RWPE2 (cell line): ENCODE data around the gene PKIB.

Source experiments
- ATAC-seq: fragments of 200-7000 bp; cut with Tn5 transposase; 3 replicates; pipeline ENCODE4 v1.9.1; 2021; ENCODE audit warnings: low read depth
- DNase-seq: peaks from one replicate; pipeline ENCODE4 v3.0.0-alpha.2; 2020; ENCODE audit warnings: low spot score
- H3K27ac ChIP-seq: fragments of 450-650 bp; 2 replicates; pipeline ENCODE4 v1.5.1; 2017; ENCODE audit warnings: mild to moderate bottlenecking; ENCODE audit not compliant: poor library complexity, severe bottlenecking
- H3K27me3 ChIP-seq: fragments of 250-450 bp; sonication (Bioruptor Pico); 2 replicates; pipeline ENCODE4 v1.5.1; 2021; ENCODE audit warnings: mild to moderate bottlenecking, moderate library complexity; ENCODE audit not compliant: insufficient read depth, poor library complexity, severe bottlenecking
- H3K36me3 ChIP-seq: fragments of 250-450 bp; sonication (Bioruptor Pico); 2 replicates; pipeline ENCODE4 v1.5.1; 2020; ENCODE audit warnings: low read depth, mild to moderate bottlenecking, moderate library complexity
- H3K4me1 ChIP-seq: fragments of 250-450 bp; sonication (Bioruptor Pico); 2 replicates; pipeline ENCODE4 v1.5.1; 2021; ENCODE audit warnings: mild to moderate bottlenecking, moderate library complexity; ENCODE audit not compliant: insufficient read depth, poor library complexity, severe bottlenecking
- H3K4me3 ChIP-seq: fragments of 250-450 bp; sonication (Bioruptor Pico); 2 replicates; pipeline ENCODE4 v1.5.1; 2021; ENCODE audit warnings: mild to moderate bottlenecking, moderate library complexity; ENCODE audit not compliant: severe bottlenecking
- H3K9me3 ChIP-seq: fragments of 250-450 bp; sonication (Bioruptor Pico); 2 replicates; pipeline ENCODE4 v1.5.1; 2021; ENCODE audit warnings: mild to moderate bottlenecking, moderate library complexity; ENCODE audit not compliant: severe bottlenecking
- TF ChIP-seq, protein P1 (sequence below): fragments of 450-650 bp; IDR thresholded peaks from one replicate; pipeline ENCODE4 v1.5.1; 2017; ENCODE audit warnings: mild to moderate bottlenecking, moderate library complexity; ENCODE audit not compliant: poor library complexity, severe bottlenecking

The PKIB gene

GRCh38 chr6:122648726-122649125 lies 38.5 kb downstream of the PKIB start:
- DNase-seq (no peak), ATAC-seq (no peak)
- Histone ChIP-seq H3K27me3 (no peaks in the 10 kb centered on the region), H3K4me3 (no peak overlapping the region), H3K9me3 (no peaks in the 10 kb centered on the region), H3K27ac (no peak overlapping the region), H3K36me3 (no peaks in the 10 kb centered on the region), H3K4me1 (peaks cover 19% of the 10 kb centered on the region)
- TF ChIP-seq, protein P1, sequence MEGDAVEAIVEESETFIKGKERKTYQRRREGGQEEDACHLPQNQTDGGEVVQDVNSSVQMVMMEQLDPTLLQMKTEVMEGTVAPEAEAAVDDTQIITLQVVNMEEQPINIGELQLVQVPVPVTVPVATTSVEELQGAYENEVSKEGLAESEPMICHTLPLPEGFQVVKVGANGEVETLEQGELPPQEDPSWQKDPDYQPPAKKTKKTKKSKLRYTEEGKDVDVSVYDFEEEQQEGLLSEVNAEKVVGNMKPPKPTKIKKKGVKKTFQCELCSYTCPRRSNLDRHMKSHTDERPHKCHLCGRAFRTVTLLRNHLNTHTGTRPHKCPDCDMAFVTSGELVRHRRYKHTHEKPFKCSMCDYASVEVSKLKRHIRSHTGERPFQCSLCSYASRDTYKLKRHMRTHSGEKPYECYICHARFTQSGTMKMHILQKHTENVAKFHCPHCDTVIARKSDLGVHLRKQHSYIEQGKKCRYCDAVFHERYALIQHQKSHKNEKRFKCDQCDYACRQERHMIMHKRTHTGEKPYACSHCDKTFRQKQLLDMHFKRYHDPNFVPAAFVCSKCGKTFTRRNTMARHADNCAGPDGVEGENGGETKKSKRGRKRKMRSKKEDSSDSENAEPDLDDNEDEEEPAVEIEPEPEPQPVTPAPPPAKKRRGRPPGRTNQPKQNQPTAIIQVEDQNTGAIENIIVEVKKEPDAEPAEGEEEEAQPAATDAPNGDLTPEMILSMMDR, result no peak

DNA sequence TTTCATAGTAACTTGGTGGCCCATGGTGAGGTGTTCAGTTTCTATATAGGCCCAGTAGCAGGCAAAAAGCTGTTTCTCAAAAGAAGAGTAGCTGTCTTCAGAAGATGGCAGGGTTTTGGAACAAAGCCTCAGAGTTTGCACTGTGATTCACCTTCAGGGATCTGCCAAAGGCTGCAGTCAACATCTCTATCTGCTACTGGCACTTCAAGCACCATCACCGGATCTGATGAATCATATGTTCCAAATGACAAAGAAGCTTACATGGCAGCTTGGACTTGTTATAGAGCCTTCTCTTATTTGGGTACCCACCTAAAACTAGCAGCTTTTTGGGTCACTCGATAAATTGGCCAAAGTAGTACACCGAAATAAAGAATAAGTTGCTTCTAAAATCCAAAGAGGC lies 39.5 kb downstream of the PKIB start:
- H3K27ac ChIP-seq, result no peak overlapping the region
- no peaks in the 10 kb centered on the region for H3K9me3 ChIP-seq
- no peaks in the 10 kb centered on the region for H3K27me3 ChIP-seq
- ATAC-seq (no peak), DNase-seq (no peak)
- H3K4me1 ChIP-seq, result peaks cover 24% of the 10 kb centered on the region
- H3K36me3 ChIP-seq, result no peaks in the 10 kb centered on the region
- TF ChIP-seq, protein P1, result no peak
- H3K4me3 ChIP-seq, result no peak overlapping the region

GRCh38 chr6:122650403-122650802 lies 40.2 kb downstream of the PKIB start:
- Histone ChIP-seq H3K4me3 (no peak overlapping the region), H3K4me1 (peaks cover 27% of the 10 kb centered on the region), H3K36me3 (no peaks in the 10 kb centered on the region), H3K9me3 (no peaks in the 10 kb centered on the region), H3K27ac (no peak overlapping the region), H3K27me3 (no peaks in the 10 kb centered on the region)
- ATAC-seq, result no peak
- TF ChIP-seq, protein P1, result no peak
- no peak for DNase-seq

DNA sequence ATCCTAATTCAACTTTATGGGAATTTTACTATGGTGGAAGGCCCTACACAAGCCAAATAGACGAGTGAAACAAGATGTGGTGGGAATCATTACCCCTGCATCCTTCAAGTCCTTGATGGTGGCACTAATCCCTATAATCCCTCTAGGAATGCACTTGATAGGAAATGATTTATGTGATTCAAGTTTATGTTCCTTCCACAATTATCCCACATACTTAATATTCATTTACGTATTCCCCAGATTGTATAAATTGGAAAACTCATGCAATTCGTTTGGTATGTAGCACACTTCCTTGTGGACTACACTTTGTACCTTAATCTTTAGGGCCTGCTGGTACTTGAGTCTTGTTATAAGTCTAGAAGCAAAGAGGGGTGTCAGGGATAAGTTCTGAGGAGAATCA lies 40.8 kb downstream of the PKIB start:
- no peaks in the 10 kb centered on the region for H3K27me3 ChIP-seq
- H3K4me3 ChIP-seq, result no peak overlapping the region
- ATAC-seq (no peak), DNase-seq (no peak)
- peak overlapping the region; percentile 83 for H3K27ac ChIP-seq
- H3K36me3 ChIP-seq, result no peaks in the 10 kb centered on the region
- peaks cover 27% of the 10 kb centered on the region for H3K4me1 ChIP-seq
- TF ChIP-seq, protein P1, result no peak
- no peaks in the 10 kb centered on the region for H3K9me3 ChIP-seq

DNA sequence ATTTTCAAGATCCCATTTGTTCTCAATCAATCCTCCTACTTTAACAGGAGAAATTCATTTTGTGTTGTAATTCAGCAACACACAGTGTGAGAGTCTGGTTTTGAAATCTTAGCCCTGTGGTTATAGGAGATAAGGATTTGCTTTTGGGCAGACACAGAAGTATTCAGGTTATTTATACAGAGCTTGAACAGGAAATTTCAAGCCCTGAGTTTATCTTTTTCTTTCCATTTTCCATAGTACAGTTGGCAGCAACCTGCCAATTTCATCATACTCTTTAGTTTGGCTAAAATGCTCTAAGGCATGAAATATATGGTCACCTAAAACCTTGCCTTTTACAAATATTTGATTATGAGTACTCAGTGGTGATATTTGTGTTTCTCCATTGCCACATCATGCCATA lies 41.4 kb downstream of the PKIB start:
- TF ChIP-seq, protein P1, result no peak
- no peak for DNase-seq
- peak; percentile 40; the same call in 2 of the 3 replicates for ATAC-seq
- Histone ChIP-seq H3K36me3 (no peaks in the 10 kb centered on the region), H3K27me3 (no peaks in the 10 kb centered on the region), H3K9me3 (no peaks in the 10 kb centered on the region), H3K4me1 (peaks cover 27% of the 10 kb centered on the region), H3K27ac (peak overlapping the region; percentile 83), H3K4me3 (no peak overlapping the region)
